ENCODE data around the gene SERAC1. TPM values are rescaled to one million over a fixed set of nuclear protein-coding genes. Genes with fewer than 3 reads are reported as not detected.
"Not testable (repeated sequence)": the region's sequence is repeated elsewhere in the genome, so short reads cannot be mapped to it uniquely, and the experiment has no call there.

The SERAC1 gene
- total RNA-seq, 2 donors from 2014 or later = 6.2 to 9.4 TPM

DNA sequence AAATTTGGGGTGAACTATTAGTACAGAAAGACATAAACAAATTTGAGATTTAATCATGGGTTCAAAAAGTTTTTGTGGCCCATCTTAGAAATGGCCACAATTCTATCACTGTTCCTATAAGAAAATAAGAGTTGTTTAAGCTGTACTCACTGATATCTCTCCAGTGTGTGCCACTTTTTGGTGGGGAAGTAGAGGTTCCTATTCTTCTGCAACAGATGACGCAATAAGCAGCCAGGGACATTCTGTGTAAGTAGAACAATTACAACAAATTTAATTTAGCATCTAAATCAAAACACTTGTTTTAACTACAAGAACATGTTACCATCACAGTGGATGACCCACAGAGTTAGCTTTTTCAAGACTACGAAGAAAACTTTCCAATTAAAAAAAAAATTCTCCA, 9.9 kb downstream of the SERAC1 start:
- Histone ChIP-seq H3K36me3 (no peaks in the 10 kb centered on the region), H3K4me1 (no peaks in the 10 kb centered on the region), H3K4me3 (no peak overlapping the region), H3K27me3 (no peaks in the 10 kb centered on the region), H3K27ac (no peak overlapping the region), H3K9ac (ENCODE audit: low read depth in 2 of 2, low read length in 2 of 2) (no peak overlapping the region), H3K9me3 (no peaks in the 10 kb centered on the region)
- intact Hi-C loops (cut with DNase I) = no loop called here
- TF ChIP-seq CTCF (IDR thresholded peaks at IDR 0.05) = no peak
- DNase-seq = no peak

DNA sequence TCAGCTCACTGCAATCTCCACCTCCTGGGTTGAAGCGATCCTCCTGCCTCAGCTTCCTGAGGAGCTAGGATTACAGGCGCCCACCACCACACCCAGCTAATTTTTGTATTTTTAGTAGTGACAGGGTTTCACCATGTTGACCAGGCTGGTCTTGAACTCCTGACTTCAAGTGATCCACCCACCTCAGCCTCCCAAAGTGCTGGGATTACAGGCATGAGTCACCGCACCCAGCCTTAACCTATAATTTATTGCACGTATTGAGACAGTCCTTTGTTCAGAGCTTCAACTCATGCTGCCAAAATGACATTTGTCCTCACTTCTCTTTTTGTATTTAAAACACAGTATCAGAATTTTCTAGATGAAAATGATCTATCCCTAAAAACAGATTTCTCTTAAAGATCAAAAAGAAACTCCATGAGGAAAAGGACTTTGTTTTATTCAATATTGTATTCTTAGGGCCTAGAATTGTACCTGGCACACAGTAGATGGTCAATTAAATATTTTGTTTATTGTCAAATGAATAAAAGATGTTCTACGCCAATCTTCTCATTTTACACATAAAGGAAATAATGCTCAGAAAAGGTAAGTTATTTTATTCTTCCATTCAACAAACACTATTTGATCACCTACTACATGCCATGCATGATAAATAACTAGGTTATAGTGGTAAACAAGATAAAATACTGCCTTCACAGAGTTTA, 10.8 kb downstream of the SERAC1 start:
- Histone ChIP-seq H3K36me3 (no peaks in the 10 kb centered on the region), H3K4me3 (no peak overlapping the region), H3K4me1 (no peaks in the 10 kb centered on the region), H3K27ac (no peak overlapping the region), H3K9me3 (no peaks in the 10 kb centered on the region), H3K27me3 (no peaks in the 10 kb centered on the region), H3K9ac (ENCODE audit: low read depth in 2 of 2, low read length in 2 of 2) (no peak overlapping the region)
- intact Hi-C loops (cut with DNase I) = no loop called here
- TF ChIP-seq CTCF (IDR thresholded peaks at IDR 0.05) = no peak
- DNase-seq = no peak

DNA sequence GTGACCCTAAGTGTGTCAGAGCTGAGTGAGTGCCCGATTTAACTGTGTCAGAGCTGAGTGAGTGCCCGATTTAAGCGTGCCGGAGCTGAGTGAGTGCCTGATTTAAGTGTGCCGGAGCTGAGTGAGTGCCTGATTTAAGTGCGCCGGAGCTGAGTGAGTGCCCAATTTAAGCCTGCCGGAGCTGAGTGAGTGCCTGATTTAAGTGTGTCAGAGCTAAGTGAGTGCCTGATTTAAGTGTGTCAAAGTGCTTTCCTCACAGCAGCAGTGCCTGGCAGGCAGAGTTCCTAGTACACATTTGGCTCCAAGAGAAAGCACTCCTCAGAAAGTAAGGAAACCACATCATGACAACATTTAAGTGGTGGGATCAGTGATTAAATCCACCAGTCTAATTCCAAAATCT, 13.2 kb downstream of the SERAC1 start:
- no peak for DNase-seq
- no peaks in the 10 kb centered on the region for H3K36me3 ChIP-seq
- H3K9ac ChIP-seq (ENCODE audit: low read depth in 2 of 2, low read length in 2 of 2) = no peak overlapping the region
- no peak overlapping the region for H3K27ac ChIP-seq
- H3K4me3 ChIP-seq = no peak overlapping the region
- no peaks in the 10 kb centered on the region for H3K27me3 ChIP-seq
- TF ChIP-seq CTCF (IDR thresholded peaks at IDR 0.05) = no peak
- intact Hi-C loops (cut with DNase I) = no loop called here
- no peaks in the 10 kb centered on the region for H3K9me3 ChIP-seq
- no peaks in the 10 kb centered on the region for H3K4me1 ChIP-seq

DNA sequence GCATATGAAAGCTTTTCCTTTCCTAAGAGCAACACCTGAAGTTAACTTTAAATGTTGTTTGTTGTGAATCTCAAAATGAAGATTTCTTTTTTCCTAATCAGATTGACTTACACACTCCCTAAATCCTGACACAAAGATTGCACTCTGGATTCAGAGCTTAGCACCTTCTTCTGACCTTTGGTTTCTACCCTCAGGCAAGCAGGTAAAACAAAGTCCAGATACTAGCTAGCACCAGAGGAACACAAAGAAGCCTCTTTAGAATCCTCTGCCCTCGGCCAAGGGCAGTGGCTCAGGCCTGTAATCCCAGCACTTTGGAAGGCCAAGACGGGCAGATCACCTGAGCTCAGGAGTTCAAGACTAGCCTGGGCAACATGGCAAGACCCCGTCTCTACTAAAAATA, 14.5 kb downstream of the SERAC1 start:
- H3K36me3 ChIP-seq = no peaks in the 10 kb centered on the region
- H3K9ac ChIP-seq (ENCODE audit: low read depth in 2 of 2, low read length in 2 of 2) = no peak overlapping the region
- intact Hi-C loops (cut with DNase I) = no loop called here
- H3K9me3 ChIP-seq = no peaks in the 10 kb centered on the region
- no peaks in the 10 kb centered on the region for H3K27me3 ChIP-seq
- H3K4me1 ChIP-seq = no peaks in the 10 kb centered on the region
- no peak for DNase-seq
- H3K4me3 ChIP-seq = no peak overlapping the region
- no peak for TF ChIP-seq CTCF (IDR thresholded peaks at IDR 0.05)
- H3K27ac ChIP-seq = no peak overlapping the region

DNA sequence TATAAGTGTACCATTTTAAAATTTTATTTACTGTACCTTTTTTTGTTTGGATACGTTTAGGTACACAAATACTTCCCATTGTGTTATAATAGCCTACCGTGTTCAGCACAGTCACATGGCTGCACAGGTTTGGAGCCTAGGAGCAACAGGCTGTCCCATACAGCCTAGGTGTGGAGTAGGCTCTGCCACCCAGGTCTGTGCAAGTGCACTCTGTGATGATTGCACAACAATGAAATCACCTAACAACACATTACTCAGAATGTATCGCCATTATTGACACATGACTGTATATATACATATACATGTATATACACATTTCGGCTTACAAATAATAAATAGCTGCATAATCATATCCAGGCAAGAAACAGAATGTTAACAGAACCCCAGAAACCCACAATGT, 15.4 kb downstream of the SERAC1 start:
- no peak for TF ChIP-seq CTCF (IDR thresholded peaks at IDR 0.05)
- Histone ChIP-seq H3K27me3 (no peaks in the 10 kb centered on the region), H3K27ac (no peak overlapping the region), H3K4me1 (no peaks in the 10 kb centered on the region), H3K4me3 (no peak overlapping the region), H3K36me3 (no peaks in the 10 kb centered on the region), H3K9ac (ENCODE audit: low read depth in 2 of 2, low read length in 2 of 2) (no peak overlapping the region), H3K9me3 (no peaks in the 10 kb centered on the region)
- no peak for DNase-seq
- intact Hi-C loops (cut with DNase I) = no loop called here

DNA sequence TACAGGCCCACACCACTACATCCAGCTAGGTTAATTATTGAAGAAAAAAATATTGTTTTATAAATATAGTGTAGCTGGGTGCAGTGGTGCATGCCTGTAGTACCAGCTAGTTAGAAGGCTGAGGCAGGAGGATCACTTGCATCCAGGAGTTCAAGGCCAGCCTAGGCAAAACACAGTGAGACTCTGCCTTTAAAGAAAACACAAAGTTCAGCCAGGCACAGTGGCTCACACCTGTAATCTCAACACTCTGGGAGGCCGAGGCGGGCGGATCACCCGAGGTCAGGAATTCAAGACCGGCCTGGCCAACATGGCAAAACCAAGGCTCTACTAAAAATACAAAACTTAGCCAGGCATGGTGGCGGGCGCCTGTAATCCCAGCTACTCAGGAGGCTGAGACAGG, 16.0 kb downstream of the SERAC1 start:
- H3K27ac ChIP-seq; H3K27me3 ChIP-seq; H3K36me3 ChIP-seq; H3K9me3 ChIP-seq; H3K9ac ChIP-seq (ENCODE audit: low read depth in 2 of 2, low read length in 2 of 2); H3K4me1 ChIP-seq; DNase-seq; H3K4me3 ChIP-seq; intact Hi-C loops (cut with DNase I): not testable (repeated sequence)

Data from colonic mucosa (tissue), 4 donors.